GM23338 (cell line): ENCODE results near the gene SERAC1. TPM values are rescaled to one million over a fixed set of nuclear protein-coding genes. Genes with fewer than 3 reads are reported as not detected.

Experiments used
- ATAC-seq: fragments of 200-7000 bp; cut with Tn5 transposase; 3 replicates; pipeline ENCODE4 v1.9.1; 2020
- DNase-seq: peaks from one replicate; pipeline ENCODE4 v3.0.0-alpha.2; 2015; ENCODE audit warnings: low spot score
- H2AFZ ChIP-seq: fragments of 200-600 bp; sonication (generic); 2 replicates; pipeline ENCODE4 v1.8.0; 2016; ENCODE audit warnings: antibody characterized with exemption, mild to moderate bottlenecking, moderate library complexity
- H3F3A ChIP-seq: fragments of 200-600 bp; sonication (generic); replicated peaks from 2 replicates; pipeline ENCODE4 v1.8.0; 2017; ENCODE audit warnings: antibody characterized with exemption, mixed run types, low read depth
- H3K27ac ChIP-seq: fragments of 200-600 bp; sonication (generic); 2 replicates; pipeline ENCODE4 v1.6.1; 2016; ENCODE audit warnings: low read depth
- H3K27me3 ChIP-seq: fragments of 200-600 bp; sonication (generic); 2 replicates; pipeline ENCODE4 v1.8.0; 2016; ENCODE audit warnings: mild to moderate bottlenecking, mixed run types, moderate library complexity; ENCODE audit not compliant: insufficient read depth
- H3K36me3 ChIP-seq: fragments of 200-600 bp; sonication (generic); 2 replicates; pipeline ENCODE4 v1.8.0; 2016; ENCODE audit warnings: mild to moderate bottlenecking; ENCODE audit not compliant: insufficient read depth
- H3K4me1 ChIP-seq: fragments of 200-600 bp; sonication (generic); 2 replicates; pipeline ENCODE4 v1.8.0; 2016; ENCODE audit warnings: mild to moderate bottlenecking, moderate library complexity; ENCODE audit not compliant: insufficient read depth
- H3K4me2 ChIP-seq: fragments of 200-600 bp; sonication (generic); 2 replicates; pipeline ENCODE4 v1.7.1; 2017; ENCODE audit warnings: mixed run types
- H3K4me3 ChIP-seq: fragments of 200-600 bp; sonication (generic); 2 replicates; pipeline ENCODE4 v1.6.1; 2016; ENCODE audit warnings: mixed run types
- H3K79me2 ChIP-seq: fragments of 200-600 bp; sonication (generic); replicated peaks from 2 replicates; pipeline ENCODE4 v1.8.0; 2017; ENCODE audit warnings: mild to moderate bottlenecking; ENCODE audit not compliant: insufficient read depth
- H3K9me2 ChIP-seq: fragments of 200-600 bp; sonication (generic); 2 replicates; pipeline ENCODE4 v1.8.0; 2017; ENCODE audit not compliant: insufficient read depth
- H4K20me1 ChIP-seq: fragments of 200-600 bp; sonication (generic); replicated peaks from 2 replicates; pipeline ENCODE4 v1.8.0; 2017; ENCODE audit warnings: mild to moderate bottlenecking; ENCODE audit not compliant: insufficient read depth
- H3K27ac Mint-ChIP-seq: 2 replicates; pipeline ENCODE4 v1.8.0; 2020; ENCODE audit warnings: inconsistent platforms, mild to moderate bottlenecking, moderate library complexity, mixed read lengths
- H3K27me3 Mint-ChIP-seq: 3 replicates; pipeline ENCODE4 v1.8.0; 2022; ENCODE audit warnings: low read depth, mild to moderate bottlenecking, moderate library complexity, mixed read lengths, inconsistent platforms; ENCODE audit not compliant: insufficient read depth, poor library complexity
- H3K36me3 Mint-ChIP-seq: 3 replicates; pipeline ENCODE4 v1.8.0; 2021; ENCODE audit warnings: low read depth, mild to moderate bottlenecking, inconsistent platforms, moderate library complexity, mixed read lengths
- H3K4me1 Mint-ChIP-seq: 3 replicates; pipeline ENCODE4 v1.8.0; 2020; ENCODE audit warnings: mild to moderate bottlenecking, inconsistent platforms, mixed read lengths
- H3K4me3 Mint-ChIP-seq: 3 replicates; pipeline ENCODE4 v1.8.0; 2021; ENCODE audit warnings: moderate library complexity, mild to moderate bottlenecking, inconsistent platforms, mixed read lengths
- H3K9me3 Mint-ChIP-seq: 3 replicates; pipeline ENCODE4 v1.8.0; 2020; ENCODE audit warnings: moderate library complexity, mild to moderate bottlenecking, inconsistent platforms, mixed read lengths
- CREB1 ChIP-seq: fragments of 250-450 bp; sonication (Bioruptor Pico); IDR thresholded peaks from 2 replicates; pipeline ENCODE4 v1.5.0; 2020; ENCODE audit warnings: low read depth, mild to moderate bottlenecking, moderate library complexity
- EZH2phosphoT487 ChIP-seq: fragments of 200-600 bp; sonication (generic); IDR thresholded peaks from one replicate; pipeline ENCODE4 v1.8.1; 2018; ENCODE audit warnings: antibody characterized with exemption; ENCODE audit not compliant: unreplicated experiment
- JUNB ChIP-seq: IDR thresholded peaks from one replicate; pipeline ENCODE4 v1.6.1; 2016; ENCODE audit warnings: antibody characterized with exemption; ENCODE audit not compliant: unreplicated experiment
- NANOG ChIP-seq: IDR thresholded peaks from 2 replicates; pipeline ENCODE4 v1.6.1; 2016; ENCODE audit warnings: antibody characterized with exemption, borderline replicate concordance
- POLR2AphosphoS5 ChIP-seq: IDR thresholded peaks from 2 replicates; pipeline ENCODE4 v1.6.1; 2016; ENCODE audit warnings: antibody characterized with exemption, low read depth
- STAT1 ChIP-seq: IDR thresholded peaks from one replicate; pipeline ENCODE4 v1.6.1; 2016; ENCODE audit warnings: antibody characterized with exemption; ENCODE audit not compliant: unreplicated experiment
- ZNF114 ChIP-seq: fragments of 250-450 bp; sonication (Bioruptor Pico); IDR thresholded peaks from 2 replicates; pipeline ENCODE4 v1.5.0; 2020; ENCODE audit warnings: mild to moderate bottlenecking, moderate library complexity
- ZNF331 ChIP-seq: fragments of 250-450 bp; sonication (Bioruptor Pico); IDR thresholded peaks from 2 replicates; pipeline ENCODE4 v1.5.0; 2020; ENCODE audit warnings: low read depth, mild to moderate bottlenecking, moderate library complexity
- polyA plus RNA-seq: library from polyadenylated mRNA; unstranded; fragments of >200 nt; fragmentation: Nextera tagmentation; extraction: Ambion mirVana; gene quantifications from 2 replicates; pipeline ENCODE4 v1.2.1, GENCODE V29; 2016
- total RNA-seq: library from RNA; depleted of rRNA; stranded (reverse); fragments of >200 nt; shearing (Covaris generic); gene quantifications from 2 replicates; pipeline ENCODE4 v1.2.3, GENCODE V29; 2014
- TF ChIP-seq, protein P1 (sequence below), 2 experiments: fragments of 200-600 bp in 1 of 2; sonication (generic) in 1 of 2; conservative IDR thresholded peaks; 2 replicates each; pipeline versions ENCODE4 v1.5.1 to v1.6.1; 2016 to 2017; ENCODE audit warnings: antibody characterized with exemption in 2 of 2, low read depth in 2 of 2, mild to moderate bottlenecking in 2 of 2, moderate library complexity in 1 of 2
- TF ChIP-seq, protein P2 (sequence below): IDR thresholded peaks from one replicate; pipeline ENCODE4 v1.6.1; 2018; ENCODE audit warnings: antibody characterized with exemption; ENCODE audit not compliant: unreplicated experiment
- TF ChIP-seq, protein P3 (sequence below): IDR thresholded peaks from 2 replicates; pipeline ENCODE4 v1.6.1; 2016; ENCODE audit warnings: antibody characterized with exemption

SERAC1 gene
- total and polyA plus RNA-seq, 2 experiments from 2014 or later: 5.1 to 8.4 TPM

DNA sequence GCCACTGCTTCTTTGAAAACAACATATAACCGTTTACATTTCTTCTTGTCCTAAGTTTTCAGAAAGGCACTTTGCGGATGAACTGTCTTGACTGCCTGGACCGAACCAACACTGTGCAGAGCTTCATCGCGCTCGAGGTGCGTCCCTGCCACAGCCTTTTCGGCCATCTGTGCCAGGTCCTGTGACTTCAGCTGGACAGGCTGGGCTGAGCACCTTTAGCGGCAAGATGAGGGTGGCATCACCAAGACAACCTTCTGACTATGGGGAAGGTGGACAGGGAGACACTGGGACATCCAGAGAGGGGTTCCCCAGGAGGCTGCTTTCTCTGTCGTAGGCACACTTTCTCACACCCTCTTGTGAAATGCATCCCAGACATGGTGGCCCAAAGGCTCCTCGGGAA is 104.3 kb downstream of the SERAC1 start (continued):
- no peak for TF ChIP-seq JUNB
- TF ChIP-seq, protein P1, sequence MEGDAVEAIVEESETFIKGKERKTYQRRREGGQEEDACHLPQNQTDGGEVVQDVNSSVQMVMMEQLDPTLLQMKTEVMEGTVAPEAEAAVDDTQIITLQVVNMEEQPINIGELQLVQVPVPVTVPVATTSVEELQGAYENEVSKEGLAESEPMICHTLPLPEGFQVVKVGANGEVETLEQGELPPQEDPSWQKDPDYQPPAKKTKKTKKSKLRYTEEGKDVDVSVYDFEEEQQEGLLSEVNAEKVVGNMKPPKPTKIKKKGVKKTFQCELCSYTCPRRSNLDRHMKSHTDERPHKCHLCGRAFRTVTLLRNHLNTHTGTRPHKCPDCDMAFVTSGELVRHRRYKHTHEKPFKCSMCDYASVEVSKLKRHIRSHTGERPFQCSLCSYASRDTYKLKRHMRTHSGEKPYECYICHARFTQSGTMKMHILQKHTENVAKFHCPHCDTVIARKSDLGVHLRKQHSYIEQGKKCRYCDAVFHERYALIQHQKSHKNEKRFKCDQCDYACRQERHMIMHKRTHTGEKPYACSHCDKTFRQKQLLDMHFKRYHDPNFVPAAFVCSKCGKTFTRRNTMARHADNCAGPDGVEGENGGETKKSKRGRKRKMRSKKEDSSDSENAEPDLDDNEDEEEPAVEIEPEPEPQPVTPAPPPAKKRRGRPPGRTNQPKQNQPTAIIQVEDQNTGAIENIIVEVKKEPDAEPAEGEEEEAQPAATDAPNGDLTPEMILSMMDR (conservative IDR thresholded peaks at IDR 0.05; ENCODE audit: low read depth in 2 of 2): no peak
- no peak for TF ChIP-seq ZNF114 (CRISPR knock-in tag)
- no peak for TF ChIP-seq POLR2AphosphoS5
- TF ChIP-seq STAT1: no peak

DNA sequence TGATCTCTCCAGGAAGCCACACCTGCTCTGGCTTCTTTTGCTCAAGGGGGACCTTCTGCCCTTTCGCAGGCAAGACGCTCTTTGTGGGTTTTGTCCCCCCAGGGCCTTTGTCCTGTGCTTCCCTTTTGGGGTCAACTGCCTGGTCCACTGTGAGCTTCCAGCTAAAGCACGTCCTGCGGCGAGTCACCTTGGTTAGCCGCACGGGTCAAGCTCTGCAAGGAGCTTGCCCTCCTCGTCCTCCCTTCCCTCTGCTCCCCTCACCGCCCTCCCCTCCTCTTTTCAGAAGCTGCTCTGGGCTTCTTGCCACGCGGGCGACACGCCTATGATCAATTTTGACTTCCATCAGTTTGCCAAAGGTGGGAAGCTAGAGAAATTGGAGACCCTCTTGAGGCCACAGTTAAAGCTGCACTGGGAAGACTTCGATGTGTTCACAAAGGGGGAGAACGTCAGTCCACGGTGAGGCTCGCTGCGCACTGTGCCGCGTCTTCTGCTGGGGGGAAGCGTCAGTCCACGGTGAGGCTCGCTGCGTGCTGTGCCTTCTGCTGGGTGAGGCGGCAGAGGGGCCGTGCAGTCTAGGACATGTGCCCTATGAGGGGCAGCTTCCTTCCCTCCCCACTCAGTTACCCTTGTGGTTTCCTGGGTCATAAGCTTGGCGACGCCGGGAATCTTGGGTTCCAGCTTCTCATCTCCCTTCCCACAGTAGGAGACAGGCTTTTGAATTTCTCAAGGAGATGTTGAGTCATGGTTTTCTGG is 106.2 kb downstream of the SERAC1 start:
- no peak overlapping the region for H3K27ac ChIP-seq
- no peak overlapping the region for H3K4me2 ChIP-seq
- Mint-ChIP-seq H3K4me1 (peaks cover 6% of the 10 kb centered on the region), H3K9me3 (no peaks in the 10 kb centered on the region), H3K36me3 (peaks cover 11% of the 10 kb centered on the region; the same call in 1 of the 3 replicates), H3K27ac (no peak overlapping the region), H3K4me3 (no peak overlapping the region), H3K27me3 (peaks cover 4% of the 10 kb centered on the region)
- H3K27me3 ChIP-seq: no peaks in the 10 kb centered on the region
- no peaks in the 10 kb centered on the region for H3K79me2 ChIP-seq
- H3F3A ChIP-seq: no peaks in the 10 kb centered on the region
- no peaks in the 10 kb centered on the region for H3K4me1 ChIP-seq
- no peak overlapping the region for H2AFZ ChIP-seq
- no peaks in the 10 kb centered on the region for H3K9me2 ChIP-seq
- no peak for ATAC-seq
- no peaks in the 10 kb centered on the region for H4K20me1 ChIP-seq
- H3K4me3 ChIP-seq: no peak overlapping the region
- no peak for DNase-seq
- TF ChIP-seq JUNB: no peak
- TF ChIP-seq, protein P2, sequence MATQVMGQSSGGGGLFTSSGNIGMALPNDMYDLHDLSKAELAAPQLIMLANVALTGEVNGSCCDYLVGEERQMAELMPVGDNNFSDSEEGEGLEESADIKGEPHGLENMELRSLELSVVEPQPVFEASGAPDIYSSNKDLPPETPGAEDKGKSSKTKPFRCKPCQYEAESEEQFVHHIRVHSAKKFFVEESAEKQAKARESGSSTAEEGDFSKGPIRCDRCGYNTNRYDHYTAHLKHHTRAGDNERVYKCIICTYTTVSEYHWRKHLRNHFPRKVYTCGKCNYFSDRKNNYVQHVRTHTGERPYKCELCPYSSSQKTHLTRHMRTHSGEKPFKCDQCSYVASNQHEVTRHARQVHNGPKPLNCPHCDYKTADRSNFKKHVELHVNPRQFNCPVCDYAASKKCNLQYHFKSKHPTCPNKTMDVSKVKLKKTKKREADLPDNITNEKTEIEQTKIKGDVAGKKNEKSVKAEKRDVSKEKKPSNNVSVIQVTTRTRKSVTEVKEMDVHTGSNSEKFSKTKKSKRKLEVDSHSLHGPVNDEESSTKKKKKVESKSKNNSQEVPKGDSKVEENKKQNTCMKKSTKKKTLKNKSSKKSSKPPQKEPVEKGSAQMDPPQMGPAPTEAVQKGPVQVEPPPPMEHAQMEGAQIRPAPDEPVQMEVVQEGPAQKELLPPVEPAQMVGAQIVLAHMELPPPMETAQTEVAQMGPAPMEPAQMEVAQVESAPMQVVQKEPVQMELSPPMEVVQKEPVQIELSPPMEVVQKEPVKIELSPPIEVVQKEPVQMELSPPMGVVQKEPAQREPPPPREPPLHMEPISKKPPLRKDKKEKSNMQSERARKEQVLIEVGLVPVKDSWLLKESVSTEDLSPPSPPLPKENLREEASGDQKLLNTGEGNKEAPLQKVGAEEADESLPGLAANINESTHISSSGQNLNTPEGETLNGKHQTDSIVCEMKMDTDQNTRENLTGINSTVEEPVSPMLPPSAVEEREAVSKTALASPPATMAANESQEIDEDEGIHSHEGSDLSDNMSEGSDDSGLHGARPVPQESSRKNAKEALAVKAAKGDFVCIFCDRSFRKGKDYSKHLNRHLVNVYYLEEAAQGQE: no peak
- H3K36me3 ChIP-seq: no peaks in the 10 kb centered on the region

DNA sequence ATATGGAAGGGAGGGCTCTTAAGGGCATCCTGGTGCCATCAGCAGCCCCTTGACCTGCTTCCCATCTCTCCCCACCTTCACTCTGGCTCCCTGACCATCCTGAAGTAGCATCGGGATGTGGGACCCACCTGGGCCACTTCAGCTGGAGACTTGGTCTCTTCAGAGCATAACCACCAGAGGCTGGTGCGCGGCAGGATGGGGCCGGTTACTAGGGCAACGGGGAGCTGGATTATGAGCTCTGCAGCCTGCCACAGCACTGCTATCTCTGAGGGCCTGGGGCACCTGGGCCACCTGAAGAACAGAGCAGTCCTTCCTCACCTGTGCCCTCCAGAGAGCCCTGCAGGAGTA is 106.7 kb downstream of the SERAC1 start:
- Histone ChIP-seq H3K9me2 (no peaks in the 10 kb centered on the region), H4K20me1 (no peaks in the 10 kb centered on the region), H3F3A (no peaks in the 10 kb centered on the region), H3K4me1 (no peaks in the 10 kb centered on the region), H2AFZ (no peak overlapping the region), H3K4me3 (no peak overlapping the region), H3K36me3 (no peaks in the 10 kb centered on the region), H3K27ac (no peak overlapping the region), H3K79me2 (no peaks in the 10 kb centered on the region), H3K27me3 (no peaks in the 10 kb centered on the region), H3K4me2 (no peak overlapping the region)
- ATAC-seq (no peak), DNase-seq (no peak)
- Mint-ChIP-seq H3K27ac (no peak overlapping the region), H3K36me3 (peaks cover 11% of the 10 kb centered on the region; the same call in 1 of the 3 replicates), H3K4me3 (no peak overlapping the region), H3K27me3 (peaks cover 4% of the 10 kb centered on the region), H3K4me1 (peaks cover 6% of the 10 kb centered on the region), H3K9me3 (no peaks in the 10 kb centered on the region)
- TF ChIP-seq CREB1 (CRISPR knock-in tag) (no peak), JUNB (no peak), EZH2phosphoT487 (no peak), POLR2AphosphoS5 (no peak), STAT1 (no peak), NANOG (no peak), ZNF331 (no peak)
- TF ChIP-seq, protein P3, sequence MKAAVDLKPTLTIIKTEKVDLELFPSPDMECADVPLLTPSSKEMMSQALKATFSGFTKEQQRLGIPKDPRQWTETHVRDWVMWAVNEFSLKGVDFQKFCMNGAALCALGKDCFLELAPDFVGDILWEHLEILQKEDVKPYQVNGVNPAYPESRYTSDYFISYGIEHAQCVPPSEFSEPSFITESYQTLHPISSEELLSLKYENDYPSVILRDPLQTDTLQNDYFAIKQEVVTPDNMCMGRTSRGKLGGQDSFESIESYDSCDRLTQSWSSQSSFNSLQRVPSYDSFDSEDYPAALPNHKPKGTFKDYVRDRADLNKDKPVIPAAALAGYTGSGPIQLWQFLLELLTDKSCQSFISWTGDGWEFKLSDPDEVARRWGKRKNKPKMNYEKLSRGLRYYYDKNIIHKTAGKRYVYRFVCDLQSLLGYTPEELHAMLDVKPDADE: no peak
- TF ChIP-seq, protein P1 (conservative IDR thresholded peaks at IDR 0.05; ENCODE audit: low read depth in 2 of 2): no peak
